ENCODE measurements around the gene EML6. TPM values are rescaled to one million over a fixed set of nuclear protein-coding genes. Genes with fewer than 3 reads are reported as not detected.
A peak's percentile ranks its signal among the peaks of the same experiment; 100 is the strongest.

EML6 gene
- total and polyA plus RNA-seq, 2 of the 13 experiments (the other 11 are each of a cell fraction or from before 2014, with no cell fraction given): 17.2 to 32.4 TPM

DNA sequence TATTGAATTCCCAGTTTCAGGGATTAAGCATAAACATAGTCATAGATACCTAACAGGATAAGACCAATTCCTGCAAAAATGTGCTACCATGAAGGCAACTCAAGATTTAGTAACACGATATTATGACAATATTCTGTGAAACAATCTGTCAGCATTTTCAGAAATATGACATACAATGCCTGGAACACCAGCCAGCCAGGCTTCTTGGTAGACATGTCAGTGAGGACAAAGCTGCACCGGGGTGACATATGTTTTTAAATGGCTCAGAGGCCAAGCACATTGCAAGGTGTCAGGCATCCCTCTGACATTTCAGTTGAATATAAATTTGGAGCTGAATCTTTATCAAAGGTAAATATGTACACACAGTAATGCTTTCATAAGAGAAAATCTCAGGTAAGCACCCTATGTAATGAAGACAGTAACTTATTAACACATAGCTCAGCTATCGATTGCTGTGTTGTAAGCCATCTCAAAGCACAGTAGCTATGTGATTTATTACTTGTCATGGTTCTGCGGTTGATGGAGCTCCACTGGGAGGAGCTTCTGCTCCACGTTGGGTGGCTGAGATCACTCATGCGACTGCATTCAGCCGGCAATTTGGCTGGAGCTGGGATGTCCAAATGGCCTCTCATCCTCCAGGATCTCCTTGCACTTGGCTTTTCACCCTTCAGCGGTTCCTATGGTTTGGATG, 31.9 kb upstream of the EML6 start (continued):
- TF ChIP-seq, protein P1, sequence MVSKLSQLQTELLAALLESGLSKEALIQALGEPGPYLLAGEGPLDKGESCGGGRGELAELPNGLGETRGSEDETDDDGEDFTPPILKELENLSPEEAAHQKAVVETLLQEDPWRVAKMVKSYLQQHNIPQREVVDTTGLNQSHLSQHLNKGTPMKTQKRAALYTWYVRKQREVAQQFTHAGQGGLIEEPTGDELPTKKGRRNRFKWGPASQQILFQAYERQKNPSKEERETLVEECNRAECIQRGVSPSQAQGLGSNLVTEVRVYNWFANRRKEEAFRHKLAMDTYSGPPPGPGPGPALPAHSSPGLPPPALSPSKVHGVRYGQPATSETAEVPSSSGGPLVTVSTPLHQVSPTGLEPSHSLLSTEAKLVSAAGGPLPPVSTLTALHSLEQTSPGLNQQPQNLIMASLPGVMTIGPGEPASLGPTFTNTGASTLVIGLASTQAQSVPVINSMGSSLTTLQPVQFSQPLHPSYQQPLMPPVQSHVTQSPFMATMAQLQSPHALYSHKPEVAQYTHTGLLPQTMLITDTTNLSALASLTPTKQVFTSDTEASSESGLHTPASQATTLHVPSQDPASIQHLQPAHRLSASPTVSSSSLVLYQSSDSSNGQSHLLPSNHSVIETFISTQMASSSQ (IDR thresholded peaks at IDR 0.05; ENCODE audit: low read depth): peak; percentile 60; the same call in 1 of the 2 replicates
- TF ChIP-seq, protein P1 (CRISPR knock-in tag; IDR thresholded peaks at IDR 0.05; ENCODE audit: borderline replicate concordance): no peak
- TF ChIP-seq, protein P2, sequence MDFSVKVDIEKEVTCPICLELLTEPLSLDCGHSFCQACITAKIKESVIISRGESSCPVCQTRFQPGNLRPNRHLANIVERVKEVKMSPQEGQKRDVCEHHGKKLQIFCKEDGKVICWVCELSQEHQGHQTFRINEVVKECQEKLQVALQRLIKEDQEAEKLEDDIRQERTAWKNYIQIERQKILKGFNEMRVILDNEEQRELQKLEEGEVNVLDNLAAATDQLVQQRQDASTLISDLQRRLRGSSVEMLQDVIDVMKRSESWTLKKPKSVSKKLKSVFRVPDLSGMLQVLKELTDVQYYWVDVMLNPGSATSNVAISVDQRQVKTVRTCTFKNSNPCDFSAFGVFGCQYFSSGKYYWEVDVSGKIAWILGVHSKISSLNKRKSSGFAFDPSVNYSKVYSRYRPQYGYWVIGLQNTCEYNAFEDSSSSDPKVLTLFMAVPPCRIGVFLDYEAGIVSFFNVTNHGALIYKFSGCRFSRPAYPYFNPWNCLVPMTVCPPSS (IDR thresholded peaks at IDR 0.05): no peak
- TF ChIP-seq MEIS2 (CRISPR knock-in tag; IDR thresholded peaks at IDR 0.05) (peak; percentile 82; the same call in 1 of the 2 replicates), HOXA9 (CRISPR knock-in tag; IDR thresholded peaks at IDR 0.05; ENCODE audit: borderline replicate concordance) (peak; percentile 89), ONECUT2 (CRISPR knock-in tag; IDR thresholded peaks at IDR 0.05) (peak; percentile 83), FOXA3 (CRISPR knock-in tag; IDR thresholded peaks at IDR 0.05) (0 out of 2 replicates have a peak, but pooled peaks have one; percentile 8), FOXA1 (IDR thresholded peaks at IDR 0.05) (no peak), FOXA1 (CRISPR knock-in tag; IDR thresholded peaks at IDR 0.05) (peak; percentile 51; the same call in 1 of the 2 replicates), EP300 (IDR thresholded peaks at IDR 0.05; ENCODE audit: low read depth in 2 of 2, low read length in 2 of 2) (0 out of 4 replicates have a peak, but pooled peaks of 1 of the 2 experiments have one; percentile 29), EP300 (CRISPR knock-in tag; IDR thresholded peaks at IDR 0.05; ENCODE audit: borderline replicate concordance) (no peak), FOXP1 (IDR thresholded peaks at IDR 0.05) (no peak), FOXP1 (CRISPR knock-in tag; IDR thresholded peaks at IDR 0.05) (peak; percentile 14; the same call in 1 of the 2 replicates), NCOA2 (CRISPR knock-in tag; IDR thresholded peaks at IDR 0.05) (peak; percentile 28; the same call in 1 of the 2 replicates), ZNF235 (CRISPR knock-in tag; IDR thresholded peaks at IDR 0.05; ENCODE audit: borderline replicate concordance) (no peak), GATAD2A (CRISPR knock-in tag; IDR thresholded peaks at IDR 0.05) (0 out of 2 replicates have a peak, but pooled peaks have one; percentile 19), ZNF431 (CRISPR knock-in tag; IDR thresholded peaks at IDR 0.05; ENCODE audit: borderline replicate concordance, low read depth) (no peak)
- TF ChIP-seq, protein P3, sequence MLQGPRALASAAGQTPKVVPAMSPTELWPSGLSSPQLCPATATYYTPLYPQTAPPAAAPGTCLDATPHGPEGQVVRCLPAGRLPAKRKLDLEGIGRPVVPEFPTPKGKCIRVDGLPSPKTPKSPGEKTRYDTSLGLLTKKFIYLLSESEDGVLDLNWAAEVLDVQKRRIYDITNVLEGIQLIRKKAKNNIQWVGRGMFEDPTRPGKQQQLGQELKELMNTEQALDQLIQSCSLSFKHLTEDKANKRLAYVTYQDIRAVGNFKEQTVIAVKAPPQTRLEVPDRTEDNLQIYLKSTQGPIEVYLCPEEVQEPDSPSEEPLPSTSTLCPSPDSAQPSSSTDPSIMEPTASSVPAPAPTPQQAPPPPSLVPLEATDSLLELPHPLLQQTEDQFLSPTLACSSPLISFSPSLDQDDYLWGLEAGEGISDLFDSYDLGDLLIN (CRISPR knock-in tag; IDR thresholded peaks at IDR 0.05; ENCODE audit: borderline replicate concordance): no peak
- TF ChIP-seq, protein P4, sequence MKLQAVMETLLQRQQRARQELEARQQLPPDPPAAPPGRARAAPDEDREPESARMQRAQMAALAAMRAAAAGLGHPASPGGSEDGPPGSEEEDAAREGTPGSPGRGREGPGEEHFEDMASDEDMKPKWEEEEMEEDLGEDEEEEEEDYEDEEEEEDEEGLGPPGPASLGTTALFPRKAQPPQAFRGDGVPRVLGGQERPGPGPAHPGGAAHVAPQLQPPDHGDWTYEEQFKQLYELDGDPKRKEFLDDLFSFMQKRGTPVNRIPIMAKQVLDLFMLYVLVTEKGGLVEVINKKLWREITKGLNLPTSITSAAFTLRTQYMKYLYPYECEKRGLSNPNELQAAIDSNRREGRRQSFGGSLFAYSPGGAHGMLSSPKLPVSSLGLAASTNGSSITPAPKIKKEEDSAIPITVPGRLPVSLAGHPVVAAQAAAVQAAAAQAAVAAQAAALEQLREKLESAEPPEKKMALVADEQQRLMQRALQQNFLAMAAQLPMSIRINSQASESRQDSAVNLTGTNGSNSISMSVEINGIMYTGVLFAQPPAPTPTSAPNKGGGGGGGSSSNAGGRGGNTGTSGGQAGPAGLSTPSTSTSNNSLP (IDR thresholded peaks at IDR 0.05; ENCODE audit: low read depth, low read length): peak; percentile 73
